Measurements from ENCODE around the gene STARD13. TPM values are rescaled to one million over a fixed set of nuclear protein-coding genes. Genes with fewer than 3 reads are reported as not detected.

The STARD13 gene
- total RNA-seq, 1 experiment from 2014 or later = 4.1 TPM

DNA sequence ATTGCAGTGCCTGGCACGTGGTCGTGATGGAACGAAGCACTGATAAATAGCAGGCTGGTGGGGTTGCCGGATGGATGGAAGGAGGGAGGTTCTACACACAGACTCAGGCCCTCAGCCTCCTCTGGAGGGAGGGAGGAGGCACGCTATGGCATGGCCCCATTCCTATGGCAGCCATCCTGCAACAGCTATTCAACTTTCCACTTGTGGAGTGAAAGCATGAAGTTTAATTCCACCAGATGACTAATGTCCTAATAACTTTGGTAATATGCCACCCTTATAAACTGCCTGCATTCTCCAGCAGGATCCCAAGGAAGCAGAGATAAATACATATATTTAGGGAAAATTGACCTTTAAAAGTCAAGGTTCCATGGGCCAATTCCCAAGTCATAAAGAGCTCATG, 176.9 kb downstream of the STARD13 start:
- Histone ChIP-seq H3K36me3 (ENCODE audit: control insufficient read depth in 1 of 2, insufficient read depth in 2 of 2, low read length in 2 of 2) (no peaks in the 10 kb centered on the region), H3K79me2 (ENCODE audit: insufficient read depth, low read length) (no peaks in the 10 kb centered on the region), H3K27me3 (ENCODE audit: insufficient read depth, low read length) (no peaks in the 10 kb centered on the region), H3K9me3 (ENCODE audit: control insufficient read depth in 1 of 2, insufficient read depth in 1 of 2, low read depth in 1 of 2, low read length in 2 of 2) (no peaks in the 10 kb centered on the region), H3K4me3 (replicated peaks in 1 of 2; ENCODE audit: low read depth in 1 of 2, low read length in 2 of 2) (no peak overlapping the region), H2AFZ (ENCODE audit: low read depth, low read length, poor library complexity, severe bottlenecking) (no peak overlapping the region), H4K20me1 (ENCODE audit: insufficient read depth) (no peaks in the 10 kb centered on the region), H3K4me1 (ENCODE audit: control insufficient read depth in 1 of 2, insufficient read depth in 2 of 2, low read length in 2 of 2) (peaks cover 0 to 13% of the 10 kb centered on the region in 2 experiments; a peak in 2 of 4 replicates), H3K9me2 (ENCODE audit: insufficient read depth) (no peaks in the 10 kb centered on the region), H3K4me2 (ENCODE audit: low read length) (no peak overlapping the region), H3K27ac (ENCODE audit: low read depth, low read length) (no peak overlapping the region), H3K9ac (ENCODE audit: low read length) (no peak overlapping the region)
- intact Hi-C loops (cut with micrococcal nuclease) = no loop called here
- no TSS peak for BruUV-seq (replicated peaks)
- RAD21 ChIA-PET (ENCODE audit: low non-redundant PET in 1 of 2, low total read pairs in 2 of 2, uncharacterized antibody in 2 of 2, unreplicated experiment in 2 of 2) = no interaction called here
- POLR2A ChIA-PET = no interaction called here
- CTCF ChIA-PET = no interaction called here
- DNase-seq (ENCODE audit: low read depth, low spot score) = no peak
- no peak for ATAC-seq
- TF ChIP-seq POLR2A (IDR thresholded peaks at IDR 0.05; ENCODE audit: borderline replicate concordance, extremely low read depth, insufficient read depth, insufficient read length) (no peak), RAD21 (IDR thresholded peaks at IDR 0.05; ENCODE audit: low read depth) (no peak), FOSL1 (IDR thresholded peaks at IDR 0.05; ENCODE audit: low read depth) (no peak), ELF1 (IDR thresholded peaks at IDR 0.05; ENCODE audit: borderline replicate concordance, low read depth) (no peak), YY1 (IDR thresholded peaks at IDR 0.05; ENCODE audit: extremely low read depth, insufficient replicate concordance, low read depth, low read length) (no peak), TCF7L2 (IDR thresholded peaks at IDR 0.05; ENCODE audit: borderline replicate concordance, extremely low read depth, insufficient read depth, insufficient read length) (no peak), POLR2AphosphoS5 (IDR thresholded peaks at IDR 0.05; ENCODE audit: low read depth, low read length) (no peak), EGR1 (IDR thresholded peaks at IDR 0.05; ENCODE audit: low read depth) (no peak), JUND (IDR thresholded peaks at IDR 0.05) (no peak), ZNF274 (IDR thresholded peaks at IDR 0.05; ENCODE audit: low read depth, low read length) (no peak), SIN3A (IDR thresholded peaks at IDR 0.05; ENCODE audit: low read depth) (no peak), ZFX (IDR thresholded peaks at IDR 0.05) (no peak), CEBPB (IDR thresholded peaks at IDR 0.05; ENCODE audit: low read depth) (no peak), SRF (IDR thresholded peaks at IDR 0.05; ENCODE audit: low read depth) (no peak), CBX3 (IDR thresholded peaks at IDR 0.05; ENCODE audit: low read depth) (no peak), EZH2 (IDR thresholded peaks at IDR 0.05) (no peak)
- TF ChIP-seq, protein P1, sequence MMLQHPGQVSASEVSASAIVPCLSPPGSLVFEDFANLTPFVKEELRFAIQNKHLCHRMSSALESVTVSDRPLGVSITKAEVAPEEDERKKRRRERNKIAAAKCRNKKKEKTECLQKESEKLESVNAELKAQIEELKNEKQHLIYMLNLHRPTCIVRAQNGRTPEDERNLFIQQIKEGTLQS (IDR thresholded peaks at IDR 0.05) = no peak
- TF ChIP-seq, protein P2, sequence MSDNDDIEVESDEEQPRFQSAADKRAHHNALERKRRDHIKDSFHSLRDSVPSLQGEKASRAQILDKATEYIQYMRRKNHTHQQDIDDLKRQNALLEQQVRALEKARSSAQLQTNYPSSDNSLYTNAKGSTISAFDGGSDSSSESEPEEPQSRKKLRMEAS (IDR thresholded peaks at IDR 0.05) = no peak
- TF ChIP-seq, protein P3, sequence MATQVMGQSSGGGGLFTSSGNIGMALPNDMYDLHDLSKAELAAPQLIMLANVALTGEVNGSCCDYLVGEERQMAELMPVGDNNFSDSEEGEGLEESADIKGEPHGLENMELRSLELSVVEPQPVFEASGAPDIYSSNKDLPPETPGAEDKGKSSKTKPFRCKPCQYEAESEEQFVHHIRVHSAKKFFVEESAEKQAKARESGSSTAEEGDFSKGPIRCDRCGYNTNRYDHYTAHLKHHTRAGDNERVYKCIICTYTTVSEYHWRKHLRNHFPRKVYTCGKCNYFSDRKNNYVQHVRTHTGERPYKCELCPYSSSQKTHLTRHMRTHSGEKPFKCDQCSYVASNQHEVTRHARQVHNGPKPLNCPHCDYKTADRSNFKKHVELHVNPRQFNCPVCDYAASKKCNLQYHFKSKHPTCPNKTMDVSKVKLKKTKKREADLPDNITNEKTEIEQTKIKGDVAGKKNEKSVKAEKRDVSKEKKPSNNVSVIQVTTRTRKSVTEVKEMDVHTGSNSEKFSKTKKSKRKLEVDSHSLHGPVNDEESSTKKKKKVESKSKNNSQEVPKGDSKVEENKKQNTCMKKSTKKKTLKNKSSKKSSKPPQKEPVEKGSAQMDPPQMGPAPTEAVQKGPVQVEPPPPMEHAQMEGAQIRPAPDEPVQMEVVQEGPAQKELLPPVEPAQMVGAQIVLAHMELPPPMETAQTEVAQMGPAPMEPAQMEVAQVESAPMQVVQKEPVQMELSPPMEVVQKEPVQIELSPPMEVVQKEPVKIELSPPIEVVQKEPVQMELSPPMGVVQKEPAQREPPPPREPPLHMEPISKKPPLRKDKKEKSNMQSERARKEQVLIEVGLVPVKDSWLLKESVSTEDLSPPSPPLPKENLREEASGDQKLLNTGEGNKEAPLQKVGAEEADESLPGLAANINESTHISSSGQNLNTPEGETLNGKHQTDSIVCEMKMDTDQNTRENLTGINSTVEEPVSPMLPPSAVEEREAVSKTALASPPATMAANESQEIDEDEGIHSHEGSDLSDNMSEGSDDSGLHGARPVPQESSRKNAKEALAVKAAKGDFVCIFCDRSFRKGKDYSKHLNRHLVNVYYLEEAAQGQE (IDR thresholded peaks at IDR 0.05; ENCODE audit: low read depth) = no peak
- TF ChIP-seq, protein P4, sequence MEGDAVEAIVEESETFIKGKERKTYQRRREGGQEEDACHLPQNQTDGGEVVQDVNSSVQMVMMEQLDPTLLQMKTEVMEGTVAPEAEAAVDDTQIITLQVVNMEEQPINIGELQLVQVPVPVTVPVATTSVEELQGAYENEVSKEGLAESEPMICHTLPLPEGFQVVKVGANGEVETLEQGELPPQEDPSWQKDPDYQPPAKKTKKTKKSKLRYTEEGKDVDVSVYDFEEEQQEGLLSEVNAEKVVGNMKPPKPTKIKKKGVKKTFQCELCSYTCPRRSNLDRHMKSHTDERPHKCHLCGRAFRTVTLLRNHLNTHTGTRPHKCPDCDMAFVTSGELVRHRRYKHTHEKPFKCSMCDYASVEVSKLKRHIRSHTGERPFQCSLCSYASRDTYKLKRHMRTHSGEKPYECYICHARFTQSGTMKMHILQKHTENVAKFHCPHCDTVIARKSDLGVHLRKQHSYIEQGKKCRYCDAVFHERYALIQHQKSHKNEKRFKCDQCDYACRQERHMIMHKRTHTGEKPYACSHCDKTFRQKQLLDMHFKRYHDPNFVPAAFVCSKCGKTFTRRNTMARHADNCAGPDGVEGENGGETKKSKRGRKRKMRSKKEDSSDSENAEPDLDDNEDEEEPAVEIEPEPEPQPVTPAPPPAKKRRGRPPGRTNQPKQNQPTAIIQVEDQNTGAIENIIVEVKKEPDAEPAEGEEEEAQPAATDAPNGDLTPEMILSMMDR (IDR thresholded peaks at IDR 0.05 in 2 of 3, conservative IDR thresholded peaks at IDR 0.05 in 1 of 3; ENCODE audit: borderline replicate concordance in 1 of 3, insufficient read depth in 1 of 3, low read depth in 2 of 3, low read length in 2 of 3) = no peak
